KMS-11 (cell line): ENCODE results near the gene ATG4D.

Source experiments
- H2AFZ ChIP-seq: fragments of 200-600 bp; sonication (generic); 2 replicates; pipeline ENCODE4 v1.6.1; 2016; ENCODE audit warnings: antibody characterized with exemption, mixed run types, low read depth
- H3K27ac ChIP-seq: fragments of 200-600 bp; sonication (generic); 2 replicates; pipeline ENCODE4 v1.6.1; 2016; ENCODE audit warnings: mild to moderate bottlenecking, mixed run types
- H3K27me3 ChIP-seq: fragments of 200-600 bp; sonication (generic); 2 replicates; pipeline ENCODE4 v1.6.1; 2017; ENCODE audit warnings: mild to moderate bottlenecking, low read depth, mixed run types, moderate library complexity; ENCODE audit not compliant: insufficient read depth
- H3K36me3 ChIP-seq: fragments of 200-600 bp; sonication (generic); 2 replicates; pipeline ENCODE4 v1.6.1; 2017; ENCODE audit warnings: mild to moderate bottlenecking, mixed run types; ENCODE audit not compliant: insufficient read depth
- H3K4me1 ChIP-seq: fragments of 200-600 bp; sonication (generic); 2 replicates; pipeline ENCODE4 v1.6.1; 2016; ENCODE audit warnings: mild to moderate bottlenecking, low read depth, mixed run types; ENCODE audit not compliant: poor library complexity, severe bottlenecking
- H3K4me2 ChIP-seq: fragments of 200-600 bp; sonication (generic); 2 replicates; pipeline ENCODE4 v1.7.0; 2016; ENCODE audit warnings: mild to moderate bottlenecking, mixed run types
- H3K4me3 ChIP-seq: fragments of 200-600 bp; sonication (generic); IDR thresholded peaks from 2 replicates; pipeline ENCODE4 v1.6.1; 2017; ENCODE audit warnings: low read depth, low read length, mixed read lengths; ENCODE audit not compliant: insufficient read depth
- H3K79me2 ChIP-seq: fragments of 200-600 bp; sonication (generic); 2 replicates; pipeline ENCODE4 v1.6.1; 2016; ENCODE audit warnings: low read depth, mixed run types; ENCODE audit not compliant: insufficient read depth
- H3K9ac ChIP-seq: fragments of 200-600 bp; sonication (generic); 2 replicates; pipeline ENCODE4 v1.6.1; 2016; ENCODE audit warnings: mild to moderate bottlenecking, mixed run types
- H4K20me1 ChIP-seq: fragments of 200-600 bp; sonication (generic); 2 replicates; pipeline ENCODE4 v1.6.1; 2016; ENCODE audit warnings: mild to moderate bottlenecking, mixed run types; ENCODE audit not compliant: insufficient read depth
- CTCF ChIP-seq: fragments of 200-600 bp; sonication (generic); conservative IDR thresholded peaks from 2 replicates; pipeline ENCODE4 v1.6.1; 2017; ENCODE audit warnings: low read depth, mild to moderate bottlenecking, antibody characterized with exemption, low read length, moderate library complexity, mixed read lengths

The ATG4D gene

GRCh38 chr19:10574462-10574861 is 30.8 kb downstream of the ATG4D start:
- no peaks in the 10 kb centered on the region for H3K36me3 ChIP-seq
- TF ChIP-seq CTCF: no peak
- H3K9ac ChIP-seq: no peak overlapping the region
- no peak overlapping the region for H3K4me2 ChIP-seq
- H3K27me3 ChIP-seq: peaks cover 3% of the 10 kb centered on the region; the same call in 1 of the 2 replicates
- no peak overlapping the region for H2AFZ ChIP-seq
- no peaks in the 10 kb centered on the region for H3K79me2 ChIP-seq
- H3K4me1 ChIP-seq: peaks cover 7% of the 10 kb centered on the region
- no peak overlapping the region for H3K4me3 ChIP-seq
- no peaks in the 10 kb centered on the region for H4K20me1 ChIP-seq
- no peak overlapping the region for H3K27ac ChIP-seq

GRCh38 chr19:10575011-10575716 is 31.5 kb downstream of the ATG4D start:
- no peaks in the 10 kb centered on the region for H3K36me3 ChIP-seq
- peaks cover 3% of the 10 kb centered on the region; the same call in 1 of the 2 replicates for H3K27me3 ChIP-seq
- H2AFZ ChIP-seq: no peak overlapping the region
- H3K4me2 ChIP-seq: no peak overlapping the region
- H3K27ac ChIP-seq: no peak overlapping the region
- H3K4me1 ChIP-seq: no peaks in the 10 kb centered on the region
- no peak for TF ChIP-seq CTCF
- H3K9ac ChIP-seq: no peak overlapping the region
- no peaks in the 10 kb centered on the region for H4K20me1 ChIP-seq
- no peak overlapping the region for H3K4me3 ChIP-seq
- no peaks in the 10 kb centered on the region for H3K79me2 ChIP-seq

- H3K4me2 ChIP-seq: no peak overlapping the region
Measured at GRCh38 chr19:10577951-10578350, 34.2 kb downstream of the ATG4D start.

GRCh38 chr19:10580979-10581631 is 37.4 kb downstream of the ATG4D start:
- Histone ChIP-seq H2AFZ (peak overlapping the region; percentile 63), H3K4me1 (no peaks in the 10 kb centered on the region)

More at GRCh38 chr19:10577951-10578350, 34.2 kb downstream of the ATG4D start:
- Histone ChIP-seq H3K9ac (no peak overlapping the region), H4K20me1 (no peaks in the 10 kb centered on the region), H3K4me1 (no peaks in the 10 kb centered on the region), H3K36me3 (no peaks in the 10 kb centered on the region), H3K27ac (no peak overlapping the region), H2AFZ (no peak overlapping the region), H3K4me3 (no peak overlapping the region), H3K27me3 (peaks cover 4% of the 10 kb centered on the region; the same call in 1 of the 2 replicates), H3K79me2 (no peaks in the 10 kb centered on the region)
- TF ChIP-seq CTCF: no peak

More at GRCh38 chr19:10580979-10581631, 37.4 kb downstream of the ATG4D start:
- Histone ChIP-seq H3K4me2 (peak overlapping the region; percentile 18; the same call in 1 of the 2 replicates), H4K20me1 (no peaks in the 10 kb centered on the region), H3K79me2 (no peaks in the 10 kb centered on the region), H3K9ac (no peak overlapping the region), H3K4me3 (no peak overlapping the region), H3K27ac (no peak overlapping the region), H3K36me3 (no peaks in the 10 kb centered on the region), H3K27me3 (peaks cover 23% of the 10 kb centered on the region)
- TF ChIP-seq CTCF: peak; percentile 91
